A549 treated with DMSO at 1 μM for 4 hours (cell line): ENCODE data around the gene HELQ. TPM values are rescaled to one million over a fixed set of nuclear protein-coding genes. Genes with fewer than 3 reads are reported as not detected.

ENCODE experiments used
- total RNA-seq: library from RNA; stranded (reverse); fragments of 200-300 nt; extraction: Qiagen RNA extraction; gene quantifications from 5 replicates; pipeline ENCODE4 v1.2.3, GENCODE V29; 2022; ENCODE audit warnings: low read depth

Gene HELQ, protein sequence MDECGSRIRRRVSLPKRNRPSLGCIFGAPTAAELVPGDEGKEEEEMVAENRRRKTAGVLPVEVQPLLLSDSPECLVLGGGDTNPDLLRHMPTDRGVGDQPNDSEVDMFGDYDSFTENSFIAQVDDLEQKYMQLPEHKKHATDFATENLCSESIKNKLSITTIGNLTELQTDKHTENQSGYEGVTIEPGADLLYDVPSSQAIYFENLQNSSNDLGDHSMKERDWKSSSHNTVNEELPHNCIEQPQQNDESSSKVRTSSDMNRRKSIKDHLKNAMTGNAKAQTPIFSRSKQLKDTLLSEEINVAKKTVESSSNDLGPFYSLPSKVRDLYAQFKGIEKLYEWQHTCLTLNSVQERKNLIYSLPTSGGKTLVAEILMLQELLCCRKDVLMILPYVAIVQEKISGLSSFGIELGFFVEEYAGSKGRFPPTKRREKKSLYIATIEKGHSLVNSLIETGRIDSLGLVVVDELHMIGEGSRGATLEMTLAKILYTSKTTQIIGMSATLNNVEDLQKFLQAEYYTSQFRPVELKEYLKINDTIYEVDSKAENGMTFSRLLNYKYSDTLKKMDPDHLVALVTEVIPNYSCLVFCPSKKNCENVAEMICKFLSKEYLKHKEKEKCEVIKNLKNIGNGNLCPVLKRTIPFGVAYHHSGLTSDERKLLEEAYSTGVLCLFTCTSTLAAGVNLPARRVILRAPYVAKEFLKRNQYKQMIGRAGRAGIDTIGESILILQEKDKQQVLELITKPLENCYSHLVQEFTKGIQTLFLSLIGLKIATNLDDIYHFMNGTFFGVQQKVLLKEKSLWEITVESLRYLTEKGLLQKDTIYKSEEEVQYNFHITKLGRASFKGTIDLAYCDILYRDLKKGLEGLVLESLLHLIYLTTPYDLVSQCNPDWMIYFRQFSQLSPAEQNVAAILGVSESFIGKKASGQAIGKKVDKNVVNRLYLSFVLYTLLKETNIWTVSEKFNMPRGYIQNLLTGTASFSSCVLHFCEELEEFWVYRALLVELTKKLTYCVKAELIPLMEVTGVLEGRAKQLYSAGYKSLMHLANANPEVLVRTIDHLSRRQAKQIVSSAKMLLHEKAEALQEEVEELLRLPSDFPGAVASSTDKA
- total RNA-seq, result 4.2 to 6.0 TPM (median 4.7 TPM) in 5 replicates

DNA sequence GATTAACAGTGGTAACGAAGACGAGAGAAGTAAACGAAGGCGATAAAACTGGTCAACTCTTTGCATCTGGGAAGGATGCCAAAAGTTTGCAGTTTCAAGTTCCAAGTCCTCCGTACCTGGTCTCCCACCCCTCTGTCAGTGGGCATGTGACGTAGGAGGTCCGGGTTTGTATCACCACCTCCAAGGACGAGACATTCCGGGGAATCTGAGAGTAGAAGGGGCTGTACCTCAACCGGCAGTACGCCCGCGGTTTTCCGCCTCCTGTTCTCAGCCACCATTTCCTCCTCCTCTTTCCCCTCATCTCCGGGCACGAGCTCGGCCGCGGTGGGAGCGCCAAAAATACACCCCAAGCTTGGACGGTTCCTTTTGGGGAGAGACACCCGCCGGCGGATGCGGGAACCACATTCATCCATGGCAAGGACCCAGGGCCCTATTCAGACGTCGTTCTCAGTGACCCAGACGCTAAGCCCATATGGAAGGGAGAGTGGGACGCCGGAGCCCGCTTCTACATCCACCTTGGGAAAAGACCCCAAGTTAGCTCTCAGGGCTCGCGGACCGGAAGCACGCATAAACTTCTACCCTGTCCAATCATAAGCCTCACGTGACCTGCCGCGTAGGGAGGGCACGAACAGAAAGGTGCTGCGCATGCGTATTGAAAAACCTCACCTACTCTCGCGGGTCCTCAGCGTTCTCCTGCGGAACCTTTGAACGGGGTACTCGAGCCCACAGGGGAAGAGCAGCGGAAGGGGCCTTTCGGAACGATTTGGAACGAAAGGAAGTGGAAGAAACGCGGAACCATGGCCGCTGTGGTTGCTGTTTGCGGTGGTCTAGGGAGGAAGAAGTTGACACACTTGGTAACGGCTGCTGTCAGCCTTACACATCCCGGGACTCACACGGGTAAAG lies at the start of gene HELQ, which contains the start of gene MRPS18C:
HELQ (minus strand) TSS at position 543 of the 903 bp plus-strand sequence; CDS start at position 413, 130 bp downstream.
MRPS18C (plus strand) TSS at position 778 of the 903 bp plus-strand sequence; CDS start at position 798, 20 bp downstream.

GRCh38 chr4:83484500-83485461 lies 29.2 kb upstream of the HELQ start, which contains the start of gene ABRAXAS1:
Gene ABRAXAS1, minus strand, starts transcription at chr4:83485100. Its CDS starts 28 bp downstream, at chr4:83485072.

Other genes with a start within 250 kb of the HELQ start
- gene COQ2, start 171.0 kb downstream of the HELQ start, total RNA-seq, result 17.5 to 21.8 TPM (median 20.6 TPM) in 5 replicates
- 0.92 to 1.5 TPM (median 1.3 TPM) in 5 replicates for gene HPSE, start 121.0 kb downstream of the HELQ start, total RNA-seq
- gene MRPS18C, start 235 bp upstream of the HELQ start, total RNA-seq, result 40.4 to 71.4 TPM (median 41.3 TPM) in 5 replicates
- gene ABRAXAS1, start 29.3 kb upstream of the HELQ start, total RNA-seq, result 5.1 to 9.3 TPM (median 7.4 TPM) in 5 replicates
- 46.2 to 51.7 TPM (median 50.8 TPM) in 5 replicates for gene GPAT3, start 80.3 kb upstream of the HELQ start, total RNA-seq